ENCODE results near the gene GPC3.
"Not testable (repeated sequence)": the region's sequence is repeated elsewhere in the genome, so short reads cannot be mapped to it uniquely, and the experiment has no call there.

DNA sequence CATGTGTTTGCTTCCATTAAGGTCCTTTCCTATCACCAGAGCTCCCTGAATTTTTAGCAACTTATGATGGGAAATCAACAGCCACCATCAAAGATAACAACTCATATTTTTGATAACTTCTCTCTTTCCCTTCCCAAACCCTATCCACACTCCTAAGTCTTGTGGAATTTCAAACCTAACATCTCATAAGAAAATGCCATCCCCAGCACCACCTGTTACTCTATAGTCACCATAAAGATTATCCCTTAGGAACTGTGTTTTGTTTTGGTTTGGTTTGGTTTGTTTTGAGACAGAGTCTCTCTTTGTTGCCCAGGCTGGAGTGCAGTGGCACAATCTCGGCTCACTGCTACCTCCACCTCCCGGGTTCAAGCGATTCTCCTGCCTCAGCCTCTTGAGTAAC lies 5.7 kb upstream of the GPC3 start:
- TF ChIP-seq, protein P1, sequence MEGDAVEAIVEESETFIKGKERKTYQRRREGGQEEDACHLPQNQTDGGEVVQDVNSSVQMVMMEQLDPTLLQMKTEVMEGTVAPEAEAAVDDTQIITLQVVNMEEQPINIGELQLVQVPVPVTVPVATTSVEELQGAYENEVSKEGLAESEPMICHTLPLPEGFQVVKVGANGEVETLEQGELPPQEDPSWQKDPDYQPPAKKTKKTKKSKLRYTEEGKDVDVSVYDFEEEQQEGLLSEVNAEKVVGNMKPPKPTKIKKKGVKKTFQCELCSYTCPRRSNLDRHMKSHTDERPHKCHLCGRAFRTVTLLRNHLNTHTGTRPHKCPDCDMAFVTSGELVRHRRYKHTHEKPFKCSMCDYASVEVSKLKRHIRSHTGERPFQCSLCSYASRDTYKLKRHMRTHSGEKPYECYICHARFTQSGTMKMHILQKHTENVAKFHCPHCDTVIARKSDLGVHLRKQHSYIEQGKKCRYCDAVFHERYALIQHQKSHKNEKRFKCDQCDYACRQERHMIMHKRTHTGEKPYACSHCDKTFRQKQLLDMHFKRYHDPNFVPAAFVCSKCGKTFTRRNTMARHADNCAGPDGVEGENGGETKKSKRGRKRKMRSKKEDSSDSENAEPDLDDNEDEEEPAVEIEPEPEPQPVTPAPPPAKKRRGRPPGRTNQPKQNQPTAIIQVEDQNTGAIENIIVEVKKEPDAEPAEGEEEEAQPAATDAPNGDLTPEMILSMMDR (IDR thresholded peaks at IDR 0.05; ENCODE audit: low read depth, low read length, poor library complexity, severe bottlenecking): not testable (repeated sequence)
- not testable (repeated sequence) for TF ChIP-seq EZH2phosphoT487 (IDR thresholded peaks at IDR 0.05; ENCODE audit: borderline replicate concordance, low read length)

All from DOHH2 (cell line).